Hepatocyte (in vitro differentiated cells): ENCODE measurements around the gene RNF144B. TPM values are rescaled to one million over a fixed set of nuclear protein-coding genes. Genes with fewer than 3 reads are reported as not detected.

Experiments used
- DNase-seq: peaks from one replicate; pipeline ENCODE4 v3.0.0-alpha.2; 2016; ENCODE audit warnings: low spot score
- H2AFZ ChIP-seq: fragments of 200-600 bp; sonication (generic); 2 replicates; pipeline ENCODE4 v1.6.0; 2016; ENCODE audit warnings: antibody characterized with exemption, mild to moderate bottlenecking
- H3K27ac ChIP-seq: fragments of 200-600 bp; sonication (generic); 2 replicates; pipeline ENCODE4 v1.5.1; 2016; ENCODE audit warnings: mild to moderate bottlenecking
- H3K27me3 ChIP-seq: fragments of 200-600 bp; sonication (generic); 2 replicates; pipeline ENCODE4 v1.6.1; 2016
- H3K36me3 ChIP-seq: fragments of 200-600 bp; sonication (generic); replicated peaks from 2 replicates; pipeline ENCODE4 v1.5.1; 2016; ENCODE audit warnings: low read depth; ENCODE audit not compliant: insufficient read depth
- H3K4me1 ChIP-seq: fragments of 200-600 bp; sonication (generic); 2 replicates; pipeline ENCODE4 v1.5.1; 2016; ENCODE audit warnings: mild to moderate bottlenecking, moderate library complexity; ENCODE audit not compliant: insufficient read depth
- H3K4me2 ChIP-seq: fragments of 200-600 bp; sonication (generic); 2 replicates; pipeline ENCODE4 v1.6.0; 2016
- H3K4me3 ChIP-seq: fragments of 200-600 bp; sonication (generic); 2 replicates; pipeline ENCODE4 v1.5.1; 2016; ENCODE audit warnings: mild to moderate bottlenecking
- H3K79me2 ChIP-seq: fragments of 200-600 bp; sonication (generic); 2 replicates; pipeline ENCODE4 v1.6.0; 2017; ENCODE audit warnings: mild to moderate bottlenecking
- H3K9me2 ChIP-seq: fragments of 200-600 bp; sonication (generic); replicated peaks from 2 replicates; pipeline ENCODE4 v1.6.0; 2017; ENCODE audit warnings: mild to moderate bottlenecking; ENCODE audit not compliant: insufficient read depth
- H3K9me3 ChIP-seq: fragments of 200-600 bp; sonication (generic); 2 replicates; pipeline ENCODE4 v1.5.1; 2016; ENCODE audit warnings: low read depth, mild to moderate bottlenecking
- H4K20me1 ChIP-seq: fragments of 200-600 bp; sonication (generic); 2 replicates; pipeline ENCODE4 v1.6.0; 2016; ENCODE audit warnings: mild to moderate bottlenecking; ENCODE audit not compliant: insufficient read depth, poor library complexity, severe bottlenecking
- EZH2 ChIP-seq: fragments of 200-600 bp; sonication (generic); IDR thresholded peaks from 2 replicates; pipeline ENCODE4 v1.6.1; 2016; ENCODE audit warnings: antibody characterized with exemption, mild to moderate bottlenecking, borderline replicate concordance
- EZH2phosphoT487 ChIP-seq: fragments of 200-600 bp; sonication (generic); IDR thresholded peaks from one replicate; pipeline ENCODE4 v1.6.1; 2018; ENCODE audit warnings: antibody characterized with exemption, mild to moderate bottlenecking, low read depth, moderate library complexity; ENCODE audit not compliant: unreplicated experiment, severe bottlenecking
- WGBS: methylation state at CpG from one replicate; pipeline ENCODE4 v1.1.6; 2016; ENCODE audit warnings: low lambda C conversion rate; ENCODE audit errors: missing lambda C conversion rate; 5-methylcytosine and 5-hydroxymethylcytosine counted together
- polyA plus RNA-seq: library from polyadenylated mRNA; unstranded; fragments of >200 nt; fragmentation: Nextera tagmentation; extraction: Ambion mirVana; gene quantifications from 2 replicates; pipeline ENCODE4 v1.2.1, GENCODE V29; 2016
- total RNA-seq: library from RNA; depleted of rRNA; stranded (reverse); fragments of >200 nt; gene quantifications from 2 replicates; pipeline ENCODE4 v1.2.3, GENCODE V29; 2014
- TF ChIP-seq, protein P1 (sequence below): fragments of 200-600 bp; sonication (generic); IDR thresholded peaks from 2 replicates; pipeline ENCODE4 v1.5.1; 2016; ENCODE audit warnings: antibody characterized with exemption, mild to moderate bottlenecking; ENCODE audit not compliant: poor library complexity

RNF144B gene
- total and polyA plus RNA-seq, 2 experiments from 2014 or later, result 0.37 to 2.2 TPM

- H3K4me2 ChIP-seq, result no peak overlapping the region
These were observed 37.8 kb upstream of the RNF144B start for GRCh38 chr6:18349386-18349785.

DNA sequence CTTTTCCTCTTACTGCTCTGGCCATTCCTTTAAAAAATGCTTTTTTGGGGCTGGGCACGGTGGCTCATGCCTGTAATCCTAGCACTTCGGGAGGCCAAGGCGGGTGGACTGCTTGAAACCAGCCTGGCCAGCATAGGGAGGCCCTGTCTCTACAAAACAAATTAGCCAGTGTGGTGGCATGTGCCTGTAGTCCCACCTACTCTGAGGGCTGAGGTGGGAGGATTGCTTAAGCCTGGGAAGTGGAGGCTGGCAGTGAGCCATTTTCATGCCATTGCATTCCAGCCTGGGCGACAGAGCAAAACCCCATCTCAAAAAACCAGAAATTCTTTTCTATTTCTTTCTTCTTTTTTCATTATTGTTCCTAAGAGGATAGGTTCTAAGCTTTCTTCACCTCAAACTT, 36.9 kb upstream of the RNF144B start:
- Histone ChIP-seq H3K4me2 (no peak overlapping the region), H3K36me3 (no peaks in the 10 kb centered on the region), H3K4me3 (no peak overlapping the region), H3K79me2 (no peaks in the 10 kb centered on the region), H3K4me1 (no peaks in the 10 kb centered on the region), H3K27me3 (no peaks in the 10 kb centered on the region), H3K9me2 (no peaks in the 10 kb centered on the region), H3K9me3 (no peaks in the 10 kb centered on the region), H2AFZ (no peak overlapping the region), H3K27ac (no peak overlapping the region), H4K20me1 (no peaks in the 10 kb centered on the region)
- WGBS, result 93% methylated on average over 4 of the region's 4 CpGs
- TF ChIP-seq, protein P1, sequence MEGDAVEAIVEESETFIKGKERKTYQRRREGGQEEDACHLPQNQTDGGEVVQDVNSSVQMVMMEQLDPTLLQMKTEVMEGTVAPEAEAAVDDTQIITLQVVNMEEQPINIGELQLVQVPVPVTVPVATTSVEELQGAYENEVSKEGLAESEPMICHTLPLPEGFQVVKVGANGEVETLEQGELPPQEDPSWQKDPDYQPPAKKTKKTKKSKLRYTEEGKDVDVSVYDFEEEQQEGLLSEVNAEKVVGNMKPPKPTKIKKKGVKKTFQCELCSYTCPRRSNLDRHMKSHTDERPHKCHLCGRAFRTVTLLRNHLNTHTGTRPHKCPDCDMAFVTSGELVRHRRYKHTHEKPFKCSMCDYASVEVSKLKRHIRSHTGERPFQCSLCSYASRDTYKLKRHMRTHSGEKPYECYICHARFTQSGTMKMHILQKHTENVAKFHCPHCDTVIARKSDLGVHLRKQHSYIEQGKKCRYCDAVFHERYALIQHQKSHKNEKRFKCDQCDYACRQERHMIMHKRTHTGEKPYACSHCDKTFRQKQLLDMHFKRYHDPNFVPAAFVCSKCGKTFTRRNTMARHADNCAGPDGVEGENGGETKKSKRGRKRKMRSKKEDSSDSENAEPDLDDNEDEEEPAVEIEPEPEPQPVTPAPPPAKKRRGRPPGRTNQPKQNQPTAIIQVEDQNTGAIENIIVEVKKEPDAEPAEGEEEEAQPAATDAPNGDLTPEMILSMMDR, result no peak
- TF ChIP-seq EZH2, result no peak
- TF ChIP-seq EZH2phosphoT487, result no peak
- DNase-seq, result no peak

More at GRCh38 chr6:18349386-18349785, 37.8 kb upstream of the RNF144B start:
- no peak for DNase-seq
- Histone ChIP-seq H3K27ac (no peak overlapping the region), H4K20me1 (no peaks in the 10 kb centered on the region), H3K79me2 (no peaks in the 10 kb centered on the region), H3K4me3 (no peak overlapping the region), H3K36me3 (no peaks in the 10 kb centered on the region), H3K9me3 (no peaks in the 10 kb centered on the region), H3K9me2 (no peaks in the 10 kb centered on the region), H3K27me3 (no peaks in the 10 kb centered on the region), H3K4me1 (no peaks in the 10 kb centered on the region), H2AFZ (no peak overlapping the region)
- TF ChIP-seq EZH2phosphoT487 (no peak), EZH2 (no peak)
- TF ChIP-seq, protein P1, result no peak

GRCh38 chr6:18350712-18351111, 36.4 kb upstream of the RNF144B start:
- DNase-seq, result no peak
- TF ChIP-seq EZH2, result no peak
- H3K4me2 ChIP-seq, result no peak overlapping the region
- no peaks in the 10 kb centered on the region for H3K27me3 ChIP-seq
- H3K79me2 ChIP-seq, result no peaks in the 10 kb centered on the region
- H4K20me1 ChIP-seq, result no peaks in the 10 kb centered on the region
- no peaks in the 10 kb centered on the region for H3K4me1 ChIP-seq
- no peaks in the 10 kb centered on the region for H3K36me3 ChIP-seq
- 91% methylated on average over 3 of the region's 3 CpGs for WGBS
- H3K9me2 ChIP-seq, result no peaks in the 10 kb centered on the region
- H2AFZ ChIP-seq, result no peak overlapping the region
- no peak overlapping the region for H3K27ac ChIP-seq
- no peak overlapping the region for H3K4me3 ChIP-seq
- H3K9me3 ChIP-seq, result no peaks in the 10 kb centered on the region

GRCh38 chr6:18352001-18352400, 35.1 kb upstream of the RNF144B start:
- no peaks in the 10 kb centered on the region for H3K9me3 ChIP-seq
- H3K4me1 ChIP-seq, result no peaks in the 10 kb centered on the region
- DNase-seq, result no peak
- no peaks in the 10 kb centered on the region for H3K9me2 ChIP-seq
- H2AFZ ChIP-seq, result no peak overlapping the region
- no peaks in the 10 kb centered on the region for H4K20me1 ChIP-seq
- H3K79me2 ChIP-seq, result no peaks in the 10 kb centered on the region
- no peaks in the 10 kb centered on the region for H3K36me3 ChIP-seq
- H3K4me3 ChIP-seq, result no peak overlapping the region
- TF ChIP-seq, protein P1, result no peak
- TF ChIP-seq EZH2 (no peak), EZH2phosphoT487 (no peak)
- no peak overlapping the region for H3K27ac ChIP-seq
- H3K4me2 ChIP-seq, result no peak overlapping the region
- no peaks in the 10 kb centered on the region for H3K27me3 ChIP-seq
- 88% methylated on average over 4 of the region's 4 CpGs for WGBS
